EL (cell line): ENCODE measurements around the gene PYM1.
"Not testable (repeated sequence)": the region's sequence is repeated elsewhere in the genome, so short reads cannot be mapped to it uniquely, and the experiment has no call there.

Experiments
- DNase-seq: peaks from one replicate; pipeline ENCODE4 v3.0.0-alpha.2; 2016

The PYM1 gene

DNA sequence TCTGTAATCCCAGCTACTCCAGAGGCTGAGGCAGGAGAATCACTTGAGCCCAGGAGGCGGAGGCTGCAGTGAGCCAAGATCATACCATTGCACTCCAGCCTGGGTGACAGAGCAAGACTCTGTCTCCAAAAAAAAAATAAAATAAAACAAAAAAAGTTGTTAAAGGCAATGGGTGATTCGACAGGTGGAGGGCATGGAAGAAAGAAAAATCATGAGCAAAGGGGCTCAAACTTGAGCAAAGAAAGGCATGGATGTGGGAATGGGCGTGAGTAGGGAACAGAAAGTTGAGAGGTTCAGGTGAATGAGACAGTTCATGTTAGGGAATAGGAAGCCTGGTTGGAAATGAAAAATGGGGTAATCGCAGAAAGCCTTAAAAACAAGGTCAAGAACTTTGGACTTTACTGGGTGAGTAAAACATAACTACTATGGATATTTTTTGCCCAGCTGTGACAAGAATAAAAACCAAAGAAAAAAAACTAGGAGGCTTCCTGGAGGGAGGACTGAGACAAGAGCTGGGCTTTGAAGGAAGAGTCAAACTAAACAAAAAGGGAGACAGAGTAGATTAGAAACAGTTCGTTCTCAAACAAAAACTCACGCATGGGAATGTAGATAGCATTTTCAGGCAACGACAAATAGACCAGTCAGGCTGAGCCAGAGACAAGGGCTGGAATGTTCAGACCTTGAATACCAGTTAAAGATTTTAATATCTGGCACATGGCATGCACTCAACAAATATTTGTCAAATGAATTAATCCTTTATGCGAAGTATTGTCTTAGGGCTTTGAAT lies 18.8 kb downstream of the PYM1 start:
- peak; percentile 33 for DNase-seq

DNA sequence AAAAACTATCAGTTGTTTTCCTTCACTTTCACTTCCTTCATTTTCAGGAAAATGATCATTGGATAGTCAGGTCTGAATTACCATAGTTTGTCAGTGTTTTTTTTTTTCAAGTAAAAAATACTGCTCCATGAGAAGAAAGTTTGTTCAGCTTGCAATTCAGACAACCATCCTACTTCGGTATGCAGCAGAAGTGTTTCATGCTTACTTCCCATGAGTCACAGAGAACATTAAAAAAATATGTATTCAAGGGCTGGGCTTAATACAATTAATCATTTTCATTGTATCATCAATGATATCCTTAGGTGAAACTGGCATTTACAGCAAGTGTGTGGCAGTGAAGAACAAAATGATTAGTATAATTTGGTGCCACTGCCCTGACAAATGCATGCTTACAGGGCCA lies 21.6 kb downstream of the PYM1 start:
- DNase-seq: peak; percentile 58

DNA sequence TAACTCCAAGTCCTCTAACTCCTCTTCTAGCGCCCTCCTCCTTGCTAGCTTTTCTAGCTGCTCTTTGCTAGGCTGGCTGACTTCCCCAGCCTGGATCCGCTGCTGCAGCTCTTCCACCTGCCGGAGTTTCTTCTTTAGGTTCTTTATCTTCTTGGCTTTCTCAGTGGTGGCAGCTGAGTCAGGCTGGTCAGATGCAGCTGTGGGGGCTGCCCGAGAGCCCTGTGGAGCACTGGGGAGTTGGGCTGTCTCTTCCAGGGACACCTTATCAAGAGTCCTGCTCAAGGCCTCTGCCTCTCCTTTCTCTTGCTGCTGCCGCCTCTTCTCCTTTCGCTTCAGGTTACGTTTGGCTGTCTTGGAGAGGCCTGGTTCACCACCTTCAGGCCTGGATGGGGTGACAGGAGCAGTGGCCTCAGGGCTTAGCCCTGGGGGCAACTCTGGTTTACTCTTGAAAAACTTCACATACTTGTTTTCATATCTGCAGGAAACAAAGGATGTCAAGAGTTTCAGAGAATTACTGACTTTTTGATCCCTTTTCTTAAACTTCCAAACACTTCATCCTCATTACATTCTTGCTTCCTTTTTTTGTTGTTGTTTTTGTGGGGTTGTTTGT lies 25.7 kb downstream of the PYM1 start:
- DNase-seq: no peak

DNA sequence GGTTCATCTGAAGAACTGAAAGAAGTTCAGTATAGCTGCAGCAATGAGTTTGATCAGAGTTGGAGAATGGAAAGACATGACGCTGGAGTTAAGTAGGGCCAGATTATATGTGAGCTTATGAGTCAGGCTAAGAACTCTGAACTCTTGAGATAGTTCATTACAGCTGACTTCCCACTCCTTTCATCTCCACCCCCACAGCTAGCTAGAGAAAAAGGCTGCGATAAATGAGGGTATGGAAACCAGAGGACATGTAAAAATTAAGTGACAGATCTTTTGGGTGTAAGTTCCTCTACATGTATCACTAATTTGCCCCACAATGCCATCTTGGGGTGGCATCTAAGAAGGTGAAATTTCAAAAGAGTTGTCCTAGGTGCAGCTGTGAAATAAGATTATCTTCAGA lies 28.6 kb downstream of the PYM1 start:
- peak; percentile 33 for DNase-seq

GRCh38 chr12:55893723-55894122 lies 34.0 kb downstream of the PYM1 start:
- DNase-seq: no peak

- no peak for DNase-seq
These were observed 36.4 kb downstream of the PYM1 start for GRCh38 chr12:55891310-55891709.

- DNase-seq: no peak
These were observed 42.6 kb downstream of the PYM1 start for GRCh38 chr12:55885113-55885512.

DNA sequence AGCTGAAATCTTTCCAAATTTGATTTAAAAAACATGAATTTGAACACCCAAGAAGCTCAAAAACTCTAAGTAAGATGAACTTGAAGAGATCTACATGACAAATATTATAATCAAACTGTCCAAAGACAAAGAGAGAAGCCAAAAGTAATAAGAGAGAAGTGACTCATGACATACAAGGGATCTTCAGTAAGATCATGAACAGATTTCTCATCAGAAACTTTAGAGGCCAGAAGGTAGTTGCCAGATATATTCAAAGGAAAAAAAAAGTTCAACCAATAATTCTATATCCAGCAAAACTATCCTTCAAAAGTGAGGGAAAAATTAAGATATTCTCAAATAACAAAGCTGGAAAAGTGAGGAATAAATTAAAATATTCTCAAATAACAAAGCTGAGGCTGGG lies 49.9 kb downstream of the PYM1 start:
- no peak for DNase-seq

DNA sequence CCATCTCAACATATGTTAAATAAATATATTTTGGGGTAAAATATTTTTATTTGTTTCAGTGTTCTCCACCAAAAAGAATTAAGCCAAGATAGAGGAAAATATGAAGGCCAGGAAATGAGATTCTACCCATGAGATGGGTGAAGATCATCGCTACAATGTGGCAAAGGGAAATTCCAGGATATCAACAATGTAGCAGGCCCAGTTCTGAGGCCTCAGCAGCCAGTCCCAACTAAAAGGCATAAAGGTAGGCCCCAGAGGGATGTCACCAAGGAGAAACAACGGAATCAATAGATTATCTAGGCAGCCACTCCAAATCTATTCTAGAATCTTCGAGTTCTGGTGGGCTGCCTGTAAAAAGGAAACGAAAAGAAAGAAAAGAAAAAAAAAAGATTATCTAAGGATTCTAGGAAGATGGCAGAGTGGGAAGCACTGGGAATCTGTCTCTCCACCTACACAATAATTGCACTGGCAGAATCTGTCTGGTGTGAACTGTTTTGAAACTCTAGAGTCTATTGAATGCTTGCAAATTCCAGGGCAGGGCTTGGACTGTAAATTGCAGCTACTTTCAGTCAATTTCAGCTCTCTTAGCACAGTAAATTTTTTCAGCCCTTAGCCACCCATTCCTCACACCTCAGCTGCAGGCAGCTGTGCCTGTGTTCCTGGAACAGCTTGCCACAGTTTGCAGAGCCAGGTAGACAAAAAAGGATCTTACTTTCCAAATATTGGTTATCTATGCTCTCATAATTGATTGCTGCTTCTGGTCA lies 51.8 kb downstream of the PYM1 start:
- no peak for DNase-seq

- no peak for DNase-seq
These were observed 53.3 kb downstream of the PYM1 start for GRCh38 chr12:55874443-55874842.

GRCh38 chr12:55866454-55867004 lies 61.2 kb downstream of the PYM1 start:
- not testable (repeated sequence) for DNase-seq

GRCh38 chr12:55865327-55865726 lies 62.4 kb downstream of the PYM1 start:
- DNase-seq: no peak

DNA sequence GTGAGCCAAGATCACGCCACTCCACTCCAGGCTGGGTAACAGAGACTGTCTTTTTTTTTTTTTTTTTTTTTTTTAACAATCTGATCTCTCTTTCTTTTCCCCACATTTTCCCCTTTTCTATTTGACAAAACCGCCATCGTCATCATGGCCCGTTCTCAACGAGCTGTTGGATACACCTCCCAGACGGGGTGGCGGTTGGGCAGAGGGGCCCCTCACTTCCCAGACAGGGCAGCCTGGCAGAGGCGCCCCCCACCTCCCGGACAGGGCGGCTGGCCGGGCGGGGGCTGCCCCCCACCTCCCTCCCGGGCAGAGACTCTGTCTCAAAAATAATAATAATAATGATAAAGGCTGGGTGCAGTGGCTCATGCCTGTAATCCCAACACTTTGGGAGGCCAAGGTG lies 64.8 kb downstream of the PYM1 start:
- DNase-seq: not testable (repeated sequence)

GRCh38 chr12:55862286-55862685 lies 65.4 kb downstream of the PYM1 start:
- DNase-seq: peak; percentile 13

- DNase-seq: no peak
These were observed 65.8 kb downstream of the PYM1 start for GRCh38 chr12:55861871-55862270.

DNA sequence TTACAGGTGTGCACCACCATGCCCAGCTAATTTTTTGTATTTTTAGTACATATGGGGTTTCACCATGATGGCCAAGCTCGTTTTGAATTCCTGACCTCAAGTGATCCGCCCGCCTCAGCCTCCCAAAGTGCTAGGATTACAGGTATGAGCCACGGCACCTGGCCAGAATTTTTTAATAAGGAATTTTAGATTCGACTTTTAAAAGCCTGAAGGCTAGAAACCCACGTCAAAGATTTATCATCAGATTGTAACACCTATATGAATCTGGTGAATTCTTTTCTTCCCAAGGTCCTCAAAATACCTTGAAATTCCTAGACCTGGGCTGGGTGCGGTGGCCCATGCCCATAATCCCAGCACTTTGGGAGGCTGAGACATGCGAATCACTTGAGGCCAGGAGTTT lies 66.3 kb downstream of the PYM1 start:
- no peak for DNase-seq

DNA sequence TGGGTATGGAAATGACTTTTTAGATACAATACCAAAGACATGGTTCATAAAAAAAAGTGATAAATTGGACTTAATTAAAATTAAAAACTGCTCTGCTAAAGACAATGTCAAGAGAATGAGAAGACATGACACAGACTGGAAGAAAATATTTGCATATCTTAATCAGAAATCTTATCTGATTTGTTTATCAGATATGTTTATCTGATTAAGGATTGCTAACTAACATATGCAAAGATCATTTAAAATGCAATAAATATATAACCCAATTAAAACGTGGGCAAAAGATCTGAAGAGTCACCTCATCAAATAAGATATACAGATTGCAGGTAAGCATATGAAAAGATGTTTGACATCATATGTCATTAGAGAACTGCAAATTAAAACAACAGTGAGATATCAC lies 75.0 kb downstream of the PYM1 start:
- DNase-seq: no peak
